NT2/D1 (cell line): ENCODE results near the gene TOMM70.
"Not testable (repeated sequence)": the region's sequence is repeated elsewhere in the genome, so short reads cannot be mapped to it uniquely, and the experiment has no call there.

Source experiments
- DNase-seq: peaks from one replicate; pipeline ENCODE4 v3.0.0-alpha.2; 2011; ENCODE audit warnings: low read depth, low spot score
- H3K27me3 ChIP-seq: 2 replicates; pipeline ENCODE4 v1.6.0; 2011; ENCODE audit warnings: mild to moderate bottlenecking; ENCODE audit not compliant: insufficient read length, insufficient read depth
- H3K36me3 ChIP-seq: 2 replicates; pipeline ENCODE4 v1.6.1; 2011; ENCODE audit warnings: mild to moderate bottlenecking, low read length, mixed read lengths; ENCODE audit not compliant: insufficient read depth, insufficient read length
- H3K4me1 ChIP-seq: 2 replicates; pipeline ENCODE4 v1.5.1; 2011; ENCODE audit not compliant: insufficient read depth, insufficient read length
- H3K4me3 ChIP-seq: 2 replicates; pipeline ENCODE4 v1.5.1; 2011; ENCODE audit warnings: low read depth; ENCODE audit not compliant: insufficient read length
- H3K9ac ChIP-seq: 2 replicates; pipeline ENCODE4 v1.6.0; 2011; ENCODE audit warnings: low read depth; ENCODE audit not compliant: insufficient read length
- H3K9me3 ChIP-seq: 2 replicates; pipeline ENCODE4 v1.5.1; 2011; ENCODE audit warnings: mild to moderate bottlenecking, low read length; ENCODE audit not compliant: insufficient read depth
- SUZ12 ChIP-seq: IDR thresholded peaks from 2 replicates; pipeline ENCODE4 v1.6.1; 2011; ENCODE audit not compliant: insufficient read length, insufficient read depth; ENCODE audit errors: extremely low read depth
- YY1 ChIP-seq: IDR thresholded peaks from 2 replicates; pipeline ENCODE4 v1.6.1; 2011; ENCODE audit not compliant: insufficient read length, insufficient read depth
- ZNF274 ChIP-seq: IDR thresholded peaks from 2 replicates; pipeline ENCODE4 v1.6.1; 2011; ENCODE audit warnings: mild to moderate bottlenecking, low read depth, low read length

TOMM70 gene

GRCh38 chr3:100361897-100362296, 39.0 kb downstream of the TOMM70 start:
- Histone ChIP-seq H3K4me3 (no peak overlapping the region), H3K9me3 (no peaks in the 10 kb centered on the region), H3K9ac (no peak overlapping the region), H3K27me3 (no peaks in the 10 kb centered on the region), H3K4me1 (no peaks in the 10 kb centered on the region), H3K36me3 (peaks cover 70% of the 10 kb centered on the region)
- TF ChIP-seq YY1 (no peak), SUZ12 (no peak), ZNF274 (no peak)
- no peak for DNase-seq

DNA sequence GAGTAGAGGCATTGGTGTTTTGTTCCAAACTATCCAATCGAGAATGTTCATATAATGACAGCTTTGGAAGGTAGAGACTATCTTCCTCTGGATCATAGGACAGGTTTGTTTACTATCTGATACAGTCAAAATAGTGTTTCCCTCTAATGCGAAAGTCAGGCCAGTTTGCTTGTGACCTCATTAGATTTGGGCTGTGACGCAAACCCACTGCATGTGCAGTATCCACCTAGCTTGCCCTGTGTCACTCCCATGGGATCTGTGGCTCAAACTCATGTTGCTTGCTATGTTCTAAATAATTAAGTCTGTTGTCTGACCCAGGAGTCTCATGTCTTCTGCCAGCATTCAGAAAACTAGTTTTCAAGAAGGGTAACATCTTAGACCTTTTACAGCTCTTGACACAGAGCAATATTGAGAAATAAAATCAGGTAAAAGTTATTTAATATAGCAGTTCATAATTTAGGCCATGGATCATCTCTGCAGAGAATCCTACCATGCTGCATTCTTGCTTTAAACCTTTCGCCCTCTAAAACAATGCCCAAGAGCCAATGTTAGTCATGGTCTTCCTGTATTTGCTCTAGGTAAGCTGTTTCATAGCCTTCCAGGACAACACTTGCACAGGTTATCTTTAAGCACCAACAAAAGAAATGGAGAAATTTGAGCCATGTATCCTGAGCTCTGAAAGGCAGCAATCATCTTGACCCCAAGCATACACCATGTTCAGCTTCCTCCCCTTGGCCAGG, 40.0 kb downstream of the TOMM70 start:
- no peak overlapping the region for H3K4me3 ChIP-seq
- no peak overlapping the region for H3K9ac ChIP-seq
- no peaks in the 10 kb centered on the region for H3K4me1 ChIP-seq
- H3K9me3 ChIP-seq: no peaks in the 10 kb centered on the region
- H3K36me3 ChIP-seq: peaks cover 66% of the 10 kb centered on the region
- no peak for DNase-seq
- H3K27me3 ChIP-seq: no peaks in the 10 kb centered on the region
- TF ChIP-seq YY1: no peak
- TF ChIP-seq SUZ12: no peak

DNA sequence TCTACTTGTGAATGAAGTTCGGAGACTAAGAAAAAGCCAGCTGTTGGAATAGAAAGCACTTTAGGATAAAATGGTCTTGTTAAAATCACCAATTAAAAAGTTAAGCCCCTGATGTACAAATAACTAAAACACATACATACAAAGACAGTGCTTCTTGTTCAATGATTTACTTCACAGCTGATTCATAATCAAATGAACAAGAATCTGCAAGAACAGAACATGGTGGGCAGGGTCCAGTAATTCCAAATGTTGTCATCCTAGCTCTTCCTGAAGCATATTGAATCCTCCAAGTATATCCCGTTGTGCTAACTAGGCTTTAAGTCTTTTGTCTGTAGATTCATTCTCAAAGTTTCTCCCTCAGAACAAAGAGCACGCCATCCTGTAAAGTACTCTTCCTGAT, 41.9 kb downstream of the TOMM70 start:
- Histone ChIP-seq H3K4me1 (no peaks in the 10 kb centered on the region), H3K4me3 (no peak overlapping the region), H3K9ac (no peak overlapping the region), H3K36me3 (peaks cover 63% of the 10 kb centered on the region), H3K27me3 (no peaks in the 10 kb centered on the region), H3K9me3 (no peaks in the 10 kb centered on the region)
- no peak for DNase-seq
- no peak for TF ChIP-seq YY1
- TF ChIP-seq ZNF274: no peak
- TF ChIP-seq SUZ12: no peak

DNA sequence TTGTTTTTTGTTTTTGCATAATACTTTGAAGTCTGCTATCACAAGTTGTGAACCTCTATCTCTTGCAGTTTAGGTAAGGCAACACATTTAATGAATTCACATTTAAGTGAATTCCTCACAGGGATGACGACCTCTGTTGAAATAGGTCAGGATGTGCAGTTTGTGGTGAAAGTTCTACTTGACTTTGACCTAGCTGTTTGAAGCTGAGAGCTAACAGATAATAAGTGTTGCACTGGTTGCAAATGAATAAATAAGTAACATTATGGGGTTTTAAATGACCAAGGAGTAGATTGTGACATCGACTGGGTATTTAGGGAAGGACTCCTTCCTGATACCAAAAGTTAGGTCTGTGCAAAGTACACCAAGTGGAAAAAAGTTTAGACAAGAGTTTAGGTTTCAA, 42.5 kb downstream of the TOMM70 start:
- DNase-seq: no peak
- Histone ChIP-seq H3K9ac (no peak overlapping the region), H3K4me1 (no peaks in the 10 kb centered on the region), H3K27me3 (no peaks in the 10 kb centered on the region), H3K4me3 (no peak overlapping the region), H3K9me3 (no peaks in the 10 kb centered on the region), H3K36me3 (peaks cover 63% of the 10 kb centered on the region)
- no peak for TF ChIP-seq YY1
- TF ChIP-seq SUZ12: no peak
- no peak for TF ChIP-seq ZNF274

GRCh38 chr3:100354850-100355249, 46.0 kb downstream of the TOMM70 start:
- H3K9me3 ChIP-seq: no peaks in the 10 kb centered on the region
- DNase-seq: no peak
- H3K4me1 ChIP-seq: no peaks in the 10 kb centered on the region
- no peak overlapping the region for H3K4me3 ChIP-seq
- H3K36me3 ChIP-seq: peaks cover 60% of the 10 kb centered on the region
- H3K27me3 ChIP-seq: no peaks in the 10 kb centered on the region
- no peak overlapping the region for H3K9ac ChIP-seq
- TF ChIP-seq ZNF274 (no peak), SUZ12 (no peak), YY1 (no peak)

GRCh38 chr3:100352296-100353231, 48.3 kb downstream of the TOMM70 start:
- Histone ChIP-seq H3K9ac (no peak overlapping the region), H3K27me3 (no peaks in the 10 kb centered on the region), H3K9me3 (no peaks in the 10 kb centered on the region), H3K4me1 (no peaks in the 10 kb centered on the region), H3K4me3 (no peak overlapping the region), H3K36me3 (peaks cover 68% of the 10 kb centered on the region)
- no peak for TF ChIP-seq SUZ12
- TF ChIP-seq ZNF274: no peak
- no peak for TF ChIP-seq YY1
- DNase-seq: no peak

- H3K4me1 ChIP-seq, H3K27me3 ChIP-seq, H3K4me3 ChIP-seq, DNase-seq, H3K9me3 ChIP-seq, H3K9ac ChIP-seq: not testable (repeated sequence)
- peaks cover 65% of the 10 kb centered on the region for H3K36me3 ChIP-seq
Measured at GRCh38 chr3:100351770-100352169, 49.1 kb downstream of the TOMM70 start.
